ENCODE data around the gene MUC4.

Gene MUC4

DNA sequence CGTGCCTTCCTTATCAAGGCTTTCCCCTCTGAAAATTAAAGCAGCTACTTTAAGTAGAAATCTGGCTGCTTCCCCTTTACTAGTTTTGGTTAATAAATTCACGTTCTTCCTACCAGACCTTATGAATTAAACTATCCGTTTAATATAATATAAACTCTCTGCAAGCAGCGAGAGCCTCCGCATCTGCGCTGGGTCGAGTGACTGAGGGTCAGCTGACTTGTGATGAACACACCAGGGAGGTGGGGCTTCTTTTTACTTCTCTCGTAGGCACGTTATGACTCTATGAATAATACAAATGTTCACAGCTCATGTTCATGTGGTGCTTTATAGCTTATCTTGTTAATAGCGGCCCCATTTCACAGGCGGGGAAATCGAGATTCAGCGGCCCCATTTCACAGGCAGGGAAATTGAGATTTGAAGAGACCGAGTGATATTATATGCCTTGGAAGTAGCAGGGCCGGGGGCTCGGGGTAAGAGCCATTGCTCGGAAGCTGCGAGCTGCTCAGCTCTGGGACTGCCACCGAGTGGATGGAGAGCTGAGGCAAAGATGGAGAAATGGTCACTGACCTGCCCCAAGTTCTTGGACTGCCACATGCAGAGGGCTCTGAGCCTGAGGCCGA lies 8.3 kb downstream of the MUC4 start:
- TF ChIP-seq, protein P1, sequence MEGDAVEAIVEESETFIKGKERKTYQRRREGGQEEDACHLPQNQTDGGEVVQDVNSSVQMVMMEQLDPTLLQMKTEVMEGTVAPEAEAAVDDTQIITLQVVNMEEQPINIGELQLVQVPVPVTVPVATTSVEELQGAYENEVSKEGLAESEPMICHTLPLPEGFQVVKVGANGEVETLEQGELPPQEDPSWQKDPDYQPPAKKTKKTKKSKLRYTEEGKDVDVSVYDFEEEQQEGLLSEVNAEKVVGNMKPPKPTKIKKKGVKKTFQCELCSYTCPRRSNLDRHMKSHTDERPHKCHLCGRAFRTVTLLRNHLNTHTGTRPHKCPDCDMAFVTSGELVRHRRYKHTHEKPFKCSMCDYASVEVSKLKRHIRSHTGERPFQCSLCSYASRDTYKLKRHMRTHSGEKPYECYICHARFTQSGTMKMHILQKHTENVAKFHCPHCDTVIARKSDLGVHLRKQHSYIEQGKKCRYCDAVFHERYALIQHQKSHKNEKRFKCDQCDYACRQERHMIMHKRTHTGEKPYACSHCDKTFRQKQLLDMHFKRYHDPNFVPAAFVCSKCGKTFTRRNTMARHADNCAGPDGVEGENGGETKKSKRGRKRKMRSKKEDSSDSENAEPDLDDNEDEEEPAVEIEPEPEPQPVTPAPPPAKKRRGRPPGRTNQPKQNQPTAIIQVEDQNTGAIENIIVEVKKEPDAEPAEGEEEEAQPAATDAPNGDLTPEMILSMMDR (IDR thresholded peaks at IDR 0.05; ENCODE audit: insufficient read depth, low read depth, low read length, missing control alignments): no peak
- H3K4me3 ChIP-seq (ENCODE audit: low read length): no peak overlapping the region
- DNase-seq (ENCODE audit: low read depth): no peak

DNA sequence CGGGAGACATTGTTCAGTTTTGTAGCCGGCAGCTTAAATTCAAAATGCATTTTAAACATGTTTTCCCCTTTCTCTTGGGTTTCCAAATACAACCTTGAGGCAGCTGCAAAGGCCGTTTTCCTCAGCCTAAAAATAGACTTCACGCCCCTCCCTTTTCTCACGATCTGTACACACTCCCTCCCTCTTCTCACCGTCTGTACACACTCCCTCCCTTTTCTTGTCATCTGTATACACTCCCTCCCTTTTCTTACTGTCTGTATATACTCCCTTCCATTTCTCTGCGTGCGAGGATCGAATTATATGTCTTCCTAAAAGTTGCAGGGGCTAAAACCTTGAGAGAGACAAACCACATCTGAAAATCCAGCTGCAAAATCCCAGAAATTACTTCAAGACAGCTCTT lies 8.9 kb downstream of the MUC4 start:
- no peak overlapping the region for H3K4me3 ChIP-seq (ENCODE audit: low read length)
- DNase-seq (ENCODE audit: low read depth): no peak
- TF ChIP-seq, protein P1 (IDR thresholded peaks at IDR 0.05; ENCODE audit: insufficient read depth, low read depth, low read length, missing control alignments): no peak

DNA sequence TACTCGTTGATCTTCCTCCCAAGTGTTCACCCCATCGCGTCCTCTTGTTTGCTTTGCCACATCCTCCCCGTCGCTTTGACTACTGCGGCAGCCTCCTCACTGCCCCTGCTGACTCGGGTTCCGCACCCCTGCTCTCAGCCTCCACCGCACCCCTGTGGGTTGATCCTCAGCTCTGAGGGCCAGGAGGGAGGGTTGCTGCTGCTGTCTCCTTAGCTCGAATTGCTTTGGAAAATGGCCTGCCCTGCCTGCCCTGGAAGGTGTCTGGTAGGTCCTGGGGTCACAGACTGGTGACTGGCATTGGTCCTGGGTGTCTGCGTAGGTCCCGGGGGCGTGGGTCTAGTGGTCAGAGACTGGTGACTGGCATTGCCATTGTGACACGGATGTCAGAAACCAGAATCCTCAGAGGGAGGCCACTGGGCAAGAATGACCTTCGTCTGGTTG lies 9.4 kb downstream of the MUC4 start:
- no peak for DNase-seq (ENCODE audit: low read depth)
- TF ChIP-seq, protein P1 (IDR thresholded peaks at IDR 0.05; ENCODE audit: insufficient read depth, low read depth, low read length, missing control alignments): no peak

DNA sequence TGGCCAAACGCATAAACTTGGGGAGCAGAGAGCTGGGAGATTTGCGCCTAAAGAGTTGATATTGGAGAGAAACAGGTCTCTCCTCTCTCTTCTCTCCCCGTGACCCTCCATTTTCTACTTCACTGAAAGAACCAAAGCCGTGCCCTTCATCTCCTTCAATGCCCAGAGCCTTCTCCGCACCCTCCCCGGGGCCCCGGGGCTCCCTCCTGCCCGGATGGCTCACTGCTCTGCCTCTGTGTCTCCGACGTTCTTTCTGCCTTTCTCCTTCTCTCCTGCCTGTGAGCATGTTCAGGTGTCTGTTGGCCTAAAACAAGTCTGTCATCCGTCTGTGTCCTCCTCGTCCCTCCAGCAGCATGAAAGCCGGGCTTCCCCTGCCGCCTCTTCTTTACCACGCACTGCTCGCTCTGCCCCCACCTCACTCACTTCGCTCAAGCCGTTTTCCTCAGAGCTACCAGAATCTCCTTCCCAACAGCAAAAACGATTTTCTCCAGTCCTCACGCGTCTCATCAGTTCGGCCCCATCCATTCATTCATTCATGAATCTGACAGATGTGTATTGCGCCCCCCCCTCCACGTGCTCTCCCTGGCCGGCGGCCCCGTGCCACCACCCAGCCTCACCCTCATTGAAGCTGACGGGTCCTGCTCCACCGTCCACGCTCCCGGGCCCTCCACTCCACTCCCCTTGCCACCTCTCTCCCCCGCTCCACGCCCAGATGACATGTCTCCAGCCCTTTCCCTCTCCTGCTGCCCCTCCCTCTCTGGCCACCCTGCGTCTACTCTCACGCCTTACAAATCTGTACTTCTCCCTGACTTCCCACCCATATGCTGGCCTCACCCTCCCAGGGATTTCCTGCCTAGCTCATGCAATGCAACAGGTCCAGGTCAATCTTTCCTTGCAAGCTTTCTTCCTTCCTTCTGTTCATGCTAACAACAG lies 10.2 kb downstream of the MUC4 start:
- DNase-seq (ENCODE audit: low read depth): no peak
- TF ChIP-seq, protein P1 (IDR thresholded peaks at IDR 0.05; ENCODE audit: insufficient read depth, low read depth, low read length, missing control alignments): no peak
- H3K4me3 ChIP-seq (ENCODE audit: low read length): no peak overlapping the region

More for the DNA sequence above, 9.4 kb downstream of the MUC4 start:
- H3K4me3 ChIP-seq (ENCODE audit: low read length): no peak overlapping the region

DNA sequence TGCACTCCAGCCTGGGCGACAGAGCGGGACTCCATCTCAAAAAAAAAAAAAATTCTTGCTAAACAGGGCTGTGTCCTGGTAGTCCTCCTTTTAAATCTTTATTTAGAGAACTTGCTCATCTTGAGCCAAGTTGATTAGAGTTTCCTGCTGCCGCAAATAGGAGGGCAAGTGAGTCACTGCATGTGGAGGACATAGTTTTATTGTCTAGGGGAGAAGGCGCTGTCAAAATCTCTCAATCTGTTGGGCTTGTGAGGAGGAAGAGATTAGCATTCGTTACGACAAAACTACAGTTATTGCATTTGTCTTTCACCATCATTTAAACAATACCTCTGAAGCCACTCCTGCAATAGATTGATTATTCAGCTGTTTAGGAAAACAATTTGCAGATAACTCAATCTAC lies 11.5 kb downstream of the MUC4 start:
- H3K4me3 ChIP-seq (ENCODE audit: low read length): no peak overlapping the region
- no peak for DNase-seq (ENCODE audit: low read depth)
- TF ChIP-seq, protein P1 (IDR thresholded peaks at IDR 0.05; ENCODE audit: insufficient read depth, low read depth, low read length, missing control alignments): no peak

DNA sequence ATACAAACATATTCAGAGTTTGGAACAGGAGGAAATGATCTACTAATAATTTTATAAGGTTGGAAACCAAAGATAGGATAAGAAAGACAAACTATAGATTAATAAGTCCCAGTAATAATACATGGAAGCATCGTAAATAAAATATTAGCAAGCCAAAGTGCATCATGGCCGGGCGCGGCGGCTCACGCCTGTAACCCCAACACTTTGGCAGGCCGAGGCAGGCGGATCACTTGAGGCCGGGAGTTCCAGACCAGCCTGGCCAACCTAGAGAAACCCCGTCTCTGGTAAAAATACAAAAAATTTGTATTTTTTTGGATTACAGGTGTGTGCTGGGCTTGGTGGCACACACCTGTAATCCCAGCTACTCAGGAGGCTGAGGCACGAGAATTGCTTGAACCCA lies 14.9 kb downstream of the MUC4 start:
- TF ChIP-seq, protein P1 (IDR thresholded peaks at IDR 0.05; ENCODE audit: insufficient read depth, low read depth, low read length, missing control alignments): no peak
- no peak for DNase-seq (ENCODE audit: low read depth)
- H3K4me3 ChIP-seq (ENCODE audit: low read length): no peak overlapping the region

Measured in epithelial cell of esophagus (primary cell).